Loucy (cell line): ENCODE measurements around the gene CRY2.

ENCODE experiments used
- H2AFZ ChIP-seq: fragments of 200-600 bp; sonication (generic); 2 replicates; pipeline ENCODE4 v1.6.0; 2016; ENCODE audit warnings: antibody characterized with exemption, mild to moderate bottlenecking, low read length, moderate library complexity
- H3F3A ChIP-seq: fragments of 200-600 bp; 2 replicates; pipeline ENCODE4 v1.6.0; 2016; ENCODE audit warnings: antibody characterized with exemption, low read depth, mild to moderate bottlenecking
- H3K27me3 ChIP-seq: fragments of 200-600 bp; sonication (generic); 2 replicates; pipeline ENCODE4 v1.6.1; 2014; ENCODE audit warnings: low read length, mild to moderate bottlenecking; ENCODE audit not compliant: insufficient read depth, poor library complexity, severe bottlenecking
- H3K36me3 ChIP-seq: fragments of 200-600 bp; sonication (generic); 2 replicates; pipeline ENCODE4 v1.6.1; 2016; ENCODE audit warnings: low read length; ENCODE audit not compliant: insufficient read depth
- H3K4me1 ChIP-seq: fragments of 200-600 bp; sonication (generic); 2 replicates; pipeline ENCODE4 v1.5.1; 2014; ENCODE audit warnings: low read length, mild to moderate bottlenecking; ENCODE audit not compliant: insufficient read depth, poor library complexity, severe bottlenecking
- H3K4me2 ChIP-seq: fragments of 200-600 bp; sonication (generic); 2 replicates; pipeline ENCODE4 v1.6.0; 2014; ENCODE audit warnings: antibody characterized with exemption, low read length, low read depth, mild to moderate bottlenecking; ENCODE audit not compliant: poor library complexity, severe bottlenecking
- H3K4me3 ChIP-seq: fragments of 200-600 bp; sonication (generic); 2 replicates; pipeline ENCODE4 v1.5.1; 2014; ENCODE audit warnings: low read length, mild to moderate bottlenecking, mixed read lengths; ENCODE audit not compliant: poor library complexity, severe bottlenecking
- H3K79me2 ChIP-seq: fragments of 200-600 bp; sonication (generic); 2 replicates; pipeline ENCODE4 v1.6.1; 2014; ENCODE audit warnings: low read length; ENCODE audit not compliant: insufficient read depth
- H3K9ac ChIP-seq: fragments of 200-600 bp; sonication (generic); 2 replicates; pipeline ENCODE4 v1.6.0; 2014; ENCODE audit warnings: mild to moderate bottlenecking, low read depth, low read length, moderate library complexity; ENCODE audit not compliant: poor library complexity, severe bottlenecking
- H3K9me2 ChIP-seq: fragments of 200-600 bp; sonication (generic); replicated peaks from 2 replicates; pipeline ENCODE4 v1.6.1; 2016; ENCODE audit warnings: low read depth, low read length, mixed read lengths
- H3K9me3 ChIP-seq: fragments of 200-600 bp; sonication (generic); 2 replicates; pipeline ENCODE4 v1.6.1; 2014; ENCODE audit warnings: mild to moderate bottlenecking, antibody characterized with exemption, low read length, low read depth; ENCODE audit not compliant: insufficient read depth
- H4K20me1 ChIP-seq: fragments of 200-600 bp; sonication (generic); 2 replicates; pipeline ENCODE4 v1.6.0; 2014; ENCODE audit warnings: antibody characterized with exemption, low read length, mild to moderate bottlenecking; ENCODE audit not compliant: insufficient read depth, poor library complexity, severe bottlenecking
- CTCF ChIP-seq: fragments of 200-600 bp; sonication (generic); conservative IDR thresholded peaks from 2 replicates; pipeline ENCODE4 v1.5.1; 2014; ENCODE audit warnings: mild to moderate bottlenecking, antibody characterized with exemption, low read length
- EZH2phosphoT487 ChIP-seq: fragments of 200-600 bp; IDR thresholded peaks from 2 replicates; pipeline ENCODE4 v1.6.1; 2018; ENCODE audit warnings: antibody characterized with exemption, mild to moderate bottlenecking, moderate library complexity, borderline replicate concordance

Gene CRY2

DNA sequence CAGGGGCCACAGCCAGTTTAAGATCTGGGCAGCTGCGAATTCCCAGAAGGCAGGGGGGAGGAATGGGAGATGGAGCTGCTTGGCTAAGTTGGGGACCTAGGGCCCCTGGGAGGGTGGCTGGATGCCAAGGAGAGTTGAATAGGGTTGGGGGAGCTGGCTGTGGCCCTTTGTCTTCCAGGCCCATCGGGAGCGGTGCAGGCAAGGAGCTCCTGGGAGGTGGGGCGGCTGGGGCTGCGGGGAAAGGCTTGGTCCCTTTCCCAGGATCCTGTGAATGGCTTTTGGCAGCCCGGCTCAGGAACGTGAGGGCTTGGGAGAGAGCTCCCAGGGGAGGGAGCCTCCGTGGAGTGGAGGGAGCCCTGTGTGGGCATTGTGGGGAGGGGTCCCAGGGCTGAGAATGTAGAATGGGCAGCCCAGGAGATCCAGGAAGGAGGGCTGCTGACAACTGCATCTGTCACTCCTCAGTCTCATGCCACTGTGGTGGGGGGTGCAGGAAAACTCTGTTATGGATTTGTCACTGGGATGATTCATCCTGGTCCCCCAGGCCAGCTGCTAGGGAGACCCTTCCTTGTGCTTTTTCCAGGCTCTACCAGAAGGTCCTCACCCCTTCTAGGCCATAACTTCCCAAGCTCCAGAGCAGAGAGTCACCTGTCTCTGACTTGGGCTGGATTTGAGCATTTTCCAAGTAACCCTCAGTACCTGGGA, 53.8 kb downstream of the CRY2 start:
- Histone ChIP-seq H3K36me3 (no peaks in the 10 kb centered on the region), H3K4me3 (no peak overlapping the region), H3K9me3 (no peaks in the 10 kb centered on the region), H3K9ac (no peak overlapping the region), H3K27me3 (no peaks in the 10 kb centered on the region), H3F3A (no peaks in the 10 kb centered on the region), H3K79me2 (no peaks in the 10 kb centered on the region), H3K9me2 (no peaks in the 10 kb centered on the region), H2AFZ (no peak overlapping the region), H3K4me1 (peaks cover 12% of the 10 kb centered on the region), H4K20me1 (no peaks in the 10 kb centered on the region), H3K4me2 (no peak overlapping the region)
- TF ChIP-seq EZH2phosphoT487, result no peak

- Histone ChIP-seq H2AFZ (no peak overlapping the region), H3K4me1 (peaks cover 17% of the 10 kb centered on the region), H3K79me2 (no peaks in the 10 kb centered on the region), H3K4me3 (no peak overlapping the region), H3K9me2 (no peaks in the 10 kb centered on the region), H4K20me1 (no peaks in the 10 kb centered on the region), H3K4me2 (no peak overlapping the region), H3K36me3 (no peaks in the 10 kb centered on the region), H3F3A (no peaks in the 10 kb centered on the region), H3K27me3 (no peaks in the 10 kb centered on the region), H3K9ac (no peak overlapping the region), H3K9me3 (no peaks in the 10 kb centered on the region)
- no peak for TF ChIP-seq CTCF
- TF ChIP-seq EZH2phosphoT487, result no peak
These were observed 54.4 kb downstream of the CRY2 start for GRCh38 chr11:45901626-45902025.

- H3K4me1 ChIP-seq, result peaks cover 19% of the 10 kb centered on the region
- H4K20me1 ChIP-seq, result no peaks in the 10 kb centered on the region
- no peak overlapping the region for H2AFZ ChIP-seq
- no peaks in the 10 kb centered on the region for H3K27me3 ChIP-seq
- no peaks in the 10 kb centered on the region for H3K9me3 ChIP-seq
- H3K9me2 ChIP-seq, result no peaks in the 10 kb centered on the region
- no peak overlapping the region for H3K4me2 ChIP-seq
- no peak overlapping the region for H3K9ac ChIP-seq
- H3F3A ChIP-seq, result no peaks in the 10 kb centered on the region
- no peaks in the 10 kb centered on the region for H3K36me3 ChIP-seq
- H3K79me2 ChIP-seq, result no peaks in the 10 kb centered on the region
- TF ChIP-seq EZH2phosphoT487, result no peak
- TF ChIP-seq CTCF, result no peak
- no peak overlapping the region for H3K4me3 ChIP-seq
These were observed 55.4 kb downstream of the CRY2 start for GRCh38 chr11:45902452-45903380.
